Suprapubic skin (tissue), 4 donors: ENCODE results near the gene FRMPD3.

Experiments
- CTCF ChIP-seq, 2 donors: fragments of 200-600 bp in 1 of 2; fragments of 450-650 bp in 1 of 2; sonication (generic) in 1 of 2; IDR thresholded peaks; one replicate each; pipeline ENCODE4 v1.5.1; 2016 to 2019; ENCODE audit warnings: antibody characterized with exemption in 2 of 2, mild to moderate bottlenecking in 1 of 2, moderate library complexity in 1 of 2
- EP300 ChIP-seq: sonication (generic); formaldehyde crosslinking; IDR thresholded peaks from one replicate; pipeline ENCODE4 v1.6.1; 2017; ENCODE audit warnings: antibody characterized with exemption
- POLR2AphosphoS5 ChIP-seq, 3 donors: sonication (generic); formaldehyde crosslinking; IDR thresholded peaks; one replicate each; pipeline ENCODE4 v1.6.1; 2017; ENCODE audit warnings: antibody characterized with exemption in 3 of 3

GRCh38 chrX:107493141-107493540 lies 43.7 kb downstream of the FRMPD3 start:
- TF ChIP-seq CTCF (IDR thresholded peaks at IDR 0.05) (no peak), EP300 (no peak), POLR2AphosphoS5 (IDR thresholded peaks at IDR 0.05) (no peak)
